Activated CD4-positive, alpha-beta T cell treated with anti-CD3 and anti-CD28 coated beads for 36 hours (primary cell): ENCODE measurements around the gene MSI2. TPM values are rescaled to one million over a fixed set of nuclear protein-coding genes. Genes with fewer than 3 reads are reported as not detected.
A peak's percentile ranks its signal among the peaks of the same experiment; 100 is the strongest.

ENCODE experiments used
- ATAC-seq: fragments of 200-7000 bp; cut with Tn5 transposase; one replicate; pipeline ENCODE4 v1.10.0; 2021; ENCODE audit warnings: mild to moderate bottlenecking, moderate library complexity
- CTCF ChIA-PET: fragments of 350-600 bp; sonication (Branson Sonifier 250); formaldehyde crosslinking; loops from one replicate; lab custom pipeline; 2021; ENCODE audit warnings: antibody characterized with exemption; lab: Charles Lee
- POLR2A ChIA-PET: fragments of 350-600 bp; sonication (Branson Sonifier 250); formaldehyde crosslinking; loops from one replicate; lab custom pipeline; 2021; ENCODE audit warnings: antibody characterized with exemption, inconsistent platforms; lab: Charles Lee
- DNase-seq: peaks from one replicate; pipeline ENCODE4 v3.0.0-alpha.2; 2020
- H3K27ac Mint-ChIP-seq: one replicate; pipeline ENCODE4 v1.8.0; 2021; ENCODE audit warnings: mixed read lengths
- H3K27me3 Mint-ChIP-seq: one replicate; pipeline ENCODE4 v1.8.0; 2021; ENCODE audit warnings: mixed read lengths
- H3K36me3 Mint-ChIP-seq: one replicate; pipeline ENCODE4 v1.8.0; 2021; ENCODE audit warnings: low read depth, mixed read lengths
- H3K4me1 Mint-ChIP-seq: one replicate; pipeline ENCODE4 v1.8.0; 2021; ENCODE audit warnings: mixed read lengths
- H3K4me3 Mint-ChIP-seq: one replicate; pipeline ENCODE4 v1.8.0; 2021; ENCODE audit warnings: mild to moderate bottlenecking, moderate library complexity, mixed read lengths
- H3K9me3 Mint-ChIP-seq: one replicate; pipeline ENCODE4 v1.8.0; 2021; ENCODE audit warnings: low read depth, mixed read lengths
- intact Hi-C, 2 experiments: fragments of 100-400 bp; cut with DNase I in 1 of 2; cut with micrococcal nuclease in 1 of 2; formaldehyde crosslinking; loops; one replicate each; pipeline versions ENCODE4 v1.14.2 to v1.15.1; 2022 to 2024; cut with DNase I, micrococcal nuclease
- total RNA-seq, 2 experiments: library from RNA; stranded (reverse); gene quantifications; one replicate each; pipeline ENCODE4 v1.2.3, GENCODE V29; 2021

Gene MSI2
- total RNA-seq, 2 experiments from 2014 or later: 55.3 to 57.2 TPM

DNA sequence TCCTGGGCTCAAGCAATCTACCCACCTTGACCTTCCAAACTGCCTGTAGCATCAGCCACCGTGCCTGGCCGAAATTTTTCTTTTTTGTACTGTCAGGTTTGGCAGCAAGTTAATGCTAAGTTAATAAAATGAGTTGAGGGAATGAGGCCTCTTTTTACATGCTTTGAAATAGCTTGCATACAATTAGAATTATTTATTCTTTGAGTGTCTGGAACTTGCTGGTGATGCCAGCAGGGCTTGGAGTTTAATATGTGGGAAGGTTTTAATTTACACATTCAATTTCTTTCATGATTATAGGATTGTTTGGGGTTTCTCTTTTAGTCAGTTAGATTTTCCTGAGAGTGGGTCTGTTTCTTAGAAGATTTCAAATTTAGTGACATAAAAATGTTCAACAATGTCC lies 31.2 kb upstream of the MSI2 start:
- H3K9me3 Mint-ChIP-seq: peaks cover 7% of the 10 kb centered on the region
- no peak overlapping the region for H3K4me3 Mint-ChIP-seq
- no peaks in the 10 kb centered on the region for H3K36me3 Mint-ChIP-seq
- H3K27ac Mint-ChIP-seq: no peak overlapping the region
- H3K27me3 Mint-ChIP-seq: peaks cover 8% of the 10 kb centered on the region
- no peaks in the 10 kb centered on the region for H3K4me1 Mint-ChIP-seq
- intact Hi-C loops: loop anchor here in 1 of 2 experiments (5.0 kb wide), 1 partner anchor 88 kb away; no protein-coding TSS in a partner anchor
- CTCF ChIA-PET: no interaction called here
- DNase-seq: no peak
- ATAC-seq: no peak
- POLR2A ChIA-PET: no interaction called here

DNA sequence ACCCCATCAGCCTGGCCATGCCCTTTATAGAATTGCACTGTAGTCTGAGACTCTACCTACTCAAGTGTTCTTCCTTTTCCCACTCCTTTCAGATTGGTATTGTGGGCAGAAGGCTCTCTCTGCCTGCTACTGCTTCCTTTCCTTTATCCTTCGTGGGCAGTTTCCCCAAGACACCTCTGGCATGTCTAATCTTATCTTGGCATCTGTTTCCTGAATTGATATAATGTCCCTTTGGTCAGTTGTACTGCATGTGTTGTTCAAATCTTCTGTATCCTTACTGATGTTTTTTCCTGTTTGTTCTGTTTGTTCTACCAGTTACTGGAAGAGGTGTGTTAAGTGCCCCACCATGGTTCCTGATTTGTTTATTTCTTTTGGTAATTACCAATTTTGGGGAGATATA lies 29.5 kb upstream of the MSI2 start:
- ChIA-PET POLR2A (no interaction called here), CTCF (interaction anchor here (2.6 kb wide), 1 partner anchor 17 kb away, joined by 12 read pairs; no protein-coding TSS in a partner anchor)
- intact Hi-C loops: loop anchor here in 1 of 2 experiments (5.0 kb wide), 1 partner anchor 89 kb away; no protein-coding TSS in a partner anchor
- peaks cover 5% of the 10 kb centered on the region for H3K9me3 Mint-ChIP-seq
- no peak overlapping the region for H3K27ac Mint-ChIP-seq
- H3K27me3 Mint-ChIP-seq: peaks cover 8% of the 10 kb centered on the region
- DNase-seq (no peak), ATAC-seq (no peak)
- no peaks in the 10 kb centered on the region for H3K36me3 Mint-ChIP-seq
- H3K4me1 Mint-ChIP-seq: no peaks in the 10 kb centered on the region
- H3K4me3 Mint-ChIP-seq: no peak overlapping the region

DNA sequence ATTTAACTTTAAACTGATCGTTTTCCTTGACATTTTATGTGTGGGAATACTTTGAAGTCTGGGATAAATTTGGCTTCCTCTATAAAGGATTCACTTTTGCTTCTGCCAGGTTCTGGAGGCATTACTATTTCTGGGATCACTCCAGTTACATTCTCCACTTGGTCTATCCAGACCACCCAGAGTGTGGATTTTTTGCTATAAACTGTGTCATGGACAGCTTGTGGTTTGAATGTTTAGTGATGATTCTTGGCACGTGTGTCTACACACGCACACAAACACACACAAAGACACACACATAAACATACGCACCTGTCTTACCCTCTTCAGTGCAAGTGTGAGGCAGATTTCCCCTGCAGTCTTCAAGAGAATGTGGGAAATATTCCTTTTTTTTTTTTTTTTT lies 27.4 kb upstream of the MSI2 start:
- ATAC-seq (no peak), DNase-seq (no peak)
- H3K4me1 Mint-ChIP-seq: no peaks in the 10 kb centered on the region
- peaks cover 16% of the 10 kb centered on the region for H3K27me3 Mint-ChIP-seq
- POLR2A ChIA-PET: no interaction called here
- no peak overlapping the region for H3K4me3 Mint-ChIP-seq
- no peaks in the 10 kb centered on the region for H3K9me3 Mint-ChIP-seq
- intact Hi-C loops: loop anchor here in 1 of 2 experiments (5.0 kb wide), 1 partner anchor 92 kb away; no protein-coding TSS in a partner anchor
- H3K27ac Mint-ChIP-seq: no peak overlapping the region
- no peaks in the 10 kb centered on the region for H3K36me3 Mint-ChIP-seq
- CTCF ChIA-PET: interaction anchor here (0.9 to 2.6 kb wide), 2 partner anchors 13 to 15 kb away, joined by 3 to 12 read pairs; no protein-coding TSS in a partner anchor

DNA sequence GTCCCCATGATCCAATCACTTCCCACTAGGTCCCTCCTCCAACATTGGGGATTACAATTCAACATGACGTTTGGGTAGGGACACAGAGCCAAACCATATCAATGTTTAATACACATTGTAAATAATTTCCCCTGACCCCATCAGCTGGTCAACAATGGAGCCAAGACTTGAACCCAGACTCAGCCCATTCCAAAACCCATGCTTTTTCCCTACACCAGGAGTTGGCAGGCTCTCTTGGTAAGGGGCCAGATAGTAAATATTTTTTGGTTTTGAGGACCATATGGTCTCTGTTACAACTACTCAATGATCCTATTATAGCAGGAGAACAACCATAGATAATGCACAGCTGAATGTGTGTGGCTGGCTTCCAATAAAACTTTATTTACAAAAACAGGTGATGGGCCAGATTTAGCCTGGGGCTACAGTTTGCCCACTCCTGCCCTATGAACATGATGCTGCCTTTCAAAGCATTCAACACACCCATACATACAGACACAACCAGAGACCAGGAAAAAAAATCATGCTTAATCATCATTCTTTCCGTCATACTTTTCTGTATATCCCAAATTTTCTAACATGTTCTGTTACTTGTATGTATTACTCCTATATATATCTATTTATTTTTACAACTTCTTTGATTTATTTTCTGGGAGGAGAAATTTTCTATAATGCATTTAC lies 22.1 kb upstream of the MSI2 start:
- intact Hi-C loops: no loop called here
- H3K27me3 Mint-ChIP-seq: peaks cover 12% of the 10 kb centered on the region
- ChIA-PET CTCF (interaction anchor here (1.7 kb wide), 1 partner anchor 9 kb away, joined by 6 read pairs; no protein-coding TSS in a partner anchor), POLR2A (no interaction called here)
- no peaks in the 10 kb centered on the region for H3K4me1 Mint-ChIP-seq
- H3K36me3 Mint-ChIP-seq: no peaks in the 10 kb centered on the region
- no peak for ATAC-seq
- no peak overlapping the region for H3K27ac Mint-ChIP-seq
- H3K4me3 Mint-ChIP-seq: no peak overlapping the region
- DNase-seq: no peak
- no peaks in the 10 kb centered on the region for H3K9me3 Mint-ChIP-seq

DNA sequence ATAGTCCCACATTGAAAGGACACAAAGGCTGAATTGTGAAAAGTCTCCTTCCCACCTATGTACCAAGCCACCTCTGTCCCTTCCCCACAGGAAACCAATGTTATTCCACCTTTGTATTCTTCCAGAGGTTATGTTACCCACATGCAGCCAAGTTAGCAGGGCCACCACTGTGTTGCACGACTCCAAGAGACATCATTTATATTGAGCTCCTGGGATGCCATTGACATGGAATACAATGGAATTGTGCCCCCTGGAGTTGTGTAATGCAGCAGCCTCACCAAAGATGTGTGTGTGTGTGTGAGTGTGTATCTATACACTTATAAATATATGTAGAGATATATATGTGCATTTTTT lies 21.6 kb upstream of the MSI2 start:
- Mint-ChIP-seq H3K9me3 (no peaks in the 10 kb centered on the region), H3K36me3 (no peaks in the 10 kb centered on the region), H3K27ac (no peak overlapping the region), H3K27me3 (peaks cover 12% of the 10 kb centered on the region), H3K4me1 (no peaks in the 10 kb centered on the region), H3K4me3 (no peak overlapping the region)
- ATAC-seq (no peak), DNase-seq (no peak)
- intact Hi-C loops: no loop called here
- ChIA-PET POLR2A (no interaction called here), CTCF (interaction anchor here (1.7 kb wide), 1 partner anchor 9 kb away, joined by 6 read pairs; no protein-coding TSS in a partner anchor)

DNA sequence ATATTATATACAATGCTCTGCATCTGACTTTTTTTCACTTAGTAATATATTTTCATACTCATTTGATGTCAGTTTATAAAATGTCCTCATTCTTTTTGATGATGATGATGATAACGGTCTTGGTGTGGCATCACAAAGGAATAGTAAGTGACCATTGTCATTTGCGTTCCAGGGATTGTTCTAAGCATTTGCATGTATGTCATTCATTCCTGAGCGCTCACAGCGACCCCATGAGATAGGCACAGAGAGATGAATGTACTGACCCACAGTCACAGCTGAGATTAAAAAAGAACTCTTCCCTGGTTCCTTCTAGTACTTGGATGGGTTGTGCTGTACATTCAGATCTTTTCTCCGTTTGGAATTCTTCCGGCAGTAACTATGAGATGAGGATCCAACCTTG lies 21.2 kb upstream of the MSI2 start:
- Mint-ChIP-seq H3K9me3 (no peaks in the 10 kb centered on the region), H3K27me3 (peaks cover 12% of the 10 kb centered on the region), H3K4me3 (no peak overlapping the region), H3K4me1 (no peaks in the 10 kb centered on the region), H3K36me3 (no peaks in the 10 kb centered on the region), H3K27ac (no peak overlapping the region)
- no peak for DNase-seq
- no peak for ATAC-seq
- ChIA-PET CTCF (interaction anchor here (1.7 kb wide), 1 partner anchor 8 kb away, joined by 6 read pairs; no protein-coding TSS in a partner anchor), POLR2A (no interaction called here)
- intact Hi-C loops: no loop called here

DNA sequence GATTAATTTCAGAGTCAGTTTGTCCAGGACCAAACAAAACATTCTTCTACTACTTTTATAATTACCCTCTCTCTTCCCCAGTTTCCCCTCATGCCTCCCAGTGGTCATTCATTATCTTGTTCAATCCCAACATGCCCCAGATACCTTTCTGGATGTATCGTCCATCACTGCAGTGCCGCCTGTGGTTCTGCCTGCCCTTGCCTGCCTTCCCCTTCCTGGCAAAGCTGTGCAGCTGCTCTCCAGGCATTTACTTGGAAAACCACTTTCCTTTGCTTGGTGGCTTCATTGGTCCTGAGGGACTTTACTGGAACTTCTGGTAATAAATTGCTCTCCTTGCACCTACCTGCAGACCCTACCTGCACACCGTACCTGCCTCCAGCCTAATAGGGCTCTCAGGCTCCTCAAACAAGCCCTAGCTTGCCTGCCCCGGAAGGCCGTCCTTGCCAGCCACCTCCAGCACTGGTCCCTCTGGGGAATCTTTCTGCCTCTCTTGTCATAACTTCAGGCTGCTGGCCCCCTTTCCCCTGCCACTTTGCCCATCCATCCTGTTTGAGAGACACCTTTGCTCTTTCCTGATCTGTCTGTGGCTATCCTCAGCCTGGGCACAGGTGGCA lies 19.5 kb upstream of the MSI2 start:
- Mint-ChIP-seq H3K4me1 (no peaks in the 10 kb centered on the region), H3K9me3 (no peaks in the 10 kb centered on the region), H3K27ac (no peak overlapping the region), H3K36me3 (no peaks in the 10 kb centered on the region), H3K4me3 (no peak overlapping the region), H3K27me3 (peaks cover 12% of the 10 kb centered on the region)
- DNase-seq (no peak), ATAC-seq (no peak)
- CTCF ChIA-PET: interaction anchor here (0.6 kb wide), 1 partner anchor 1282 kb away, joined by 3 read pairs; no protein-coding TSS in a partner anchor
- intact Hi-C loops: no loop called here
- POLR2A ChIA-PET: no interaction called here

DNA sequence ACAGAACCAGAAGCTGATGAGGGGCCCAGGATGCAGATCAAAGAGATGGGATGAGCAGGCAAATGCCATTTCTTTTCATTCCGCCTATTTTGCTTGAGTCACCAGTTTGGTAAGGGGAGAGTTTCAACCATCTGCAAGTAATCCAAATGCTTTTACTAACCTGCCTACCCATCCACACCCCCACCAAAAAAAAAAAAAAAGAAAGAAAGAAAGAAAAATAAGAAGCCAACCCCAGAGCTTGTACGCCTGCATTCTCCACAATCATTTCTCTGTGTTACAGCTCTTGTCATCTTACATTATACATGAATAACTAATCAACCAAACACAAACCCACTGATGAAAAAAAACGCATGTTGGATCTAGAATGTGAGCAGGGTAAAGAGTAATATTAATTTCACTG lies 15.7 kb upstream of the MSI2 start:
- Mint-ChIP-seq H3K4me3 (no peak overlapping the region), H3K36me3 (no peaks in the 10 kb centered on the region), H3K27ac (no peak overlapping the region), H3K9me3 (no peaks in the 10 kb centered on the region), H3K27me3 (peaks cover 6% of the 10 kb centered on the region), H3K4me1 (peaks cover 4% of the 10 kb centered on the region)
- ChIA-PET POLR2A (no interaction called here), CTCF (no interaction called here)
- ATAC-seq: no peak
- no peak for DNase-seq
- intact Hi-C loops: loop anchor here in 1 of 2 experiments (5.0 to 10.0 kb wide), 2 partner anchors 274 to 432 kb away; no protein-coding TSS in a partner anchor

DNA sequence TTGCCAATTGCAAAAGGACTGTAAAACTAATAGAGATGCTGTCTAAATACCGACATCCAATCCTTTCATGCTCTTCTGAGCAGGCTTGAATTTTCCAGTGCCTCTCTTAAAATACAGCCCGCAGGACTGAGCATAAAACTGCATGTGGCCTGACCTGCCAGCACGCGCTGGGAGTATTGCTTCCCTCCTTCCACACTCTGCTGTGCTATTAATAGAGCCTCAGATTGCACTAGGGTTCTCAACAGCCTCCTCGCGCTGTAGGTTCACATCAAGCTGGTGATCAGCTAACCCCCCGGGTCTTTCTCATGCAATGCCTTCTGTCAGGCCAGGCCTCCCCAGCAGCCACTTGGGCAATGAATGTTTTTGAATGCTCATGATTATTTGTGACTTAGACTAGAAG lies 14.2 kb upstream of the MSI2 start:
- Mint-ChIP-seq H3K27ac (no peak overlapping the region), H3K27me3 (peaks cover 3% of the 10 kb centered on the region), H3K36me3 (no peaks in the 10 kb centered on the region), H3K9me3 (no peaks in the 10 kb centered on the region), H3K4me1 (peaks cover 4% of the 10 kb centered on the region), H3K4me3 (no peak overlapping the region)
- ATAC-seq (no peak), DNase-seq (no peak)
- intact Hi-C loops: loop anchor here (2.0 to 10.0 kb wide), 4 partner anchors 161 to 430 kb away; no protein-coding TSS in a partner anchor
- CTCF ChIA-PET: interaction anchor here (1.1 to 4.4 kb wide), 11 partner anchors 26 to 591 kb away, joined by 3 to 56 read pairs (median 7); no protein-coding TSS in a partner anchor
- POLR2A ChIA-PET: no interaction called here

DNA sequence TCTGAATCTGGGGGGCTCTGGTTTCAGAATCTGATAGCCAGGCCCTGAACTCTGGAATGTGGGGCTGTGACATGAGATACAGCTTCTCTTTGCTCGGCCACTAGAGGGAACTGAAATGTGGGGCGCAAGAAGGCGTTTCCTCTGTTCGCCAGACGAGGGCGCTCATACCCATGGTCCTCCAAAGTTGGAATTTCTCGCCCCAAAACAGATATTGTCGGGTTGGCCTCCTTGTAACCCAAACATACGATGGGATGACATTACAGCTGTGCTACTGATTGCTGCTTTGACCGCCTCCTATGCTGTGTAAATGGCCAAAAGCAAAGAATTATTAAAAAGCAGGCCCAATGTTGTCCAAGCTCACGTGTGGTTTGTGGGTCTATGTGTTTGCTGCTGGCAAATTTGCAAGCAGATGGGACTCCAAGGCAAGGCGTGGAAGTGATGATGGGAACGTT lies 13.1 kb upstream of the MSI2 start:
- Mint-ChIP-seq H3K27me3 (peaks cover 2% of the 10 kb centered on the region), H3K36me3 (no peaks in the 10 kb centered on the region), H3K9me3 (no peaks in the 10 kb centered on the region), H3K4me1 (peaks cover 4% of the 10 kb centered on the region), H3K4me3 (no peak overlapping the region), H3K27ac (peak overlapping the region; percentile 29)
- POLR2A ChIA-PET: interaction anchor here (0.7 to 1.3 kb wide), 3 partner anchors 198 to 590 kb away, joined by 3 read pairs; no protein-coding TSS in a partner anchor
- intact Hi-C loops: loop anchor here (1.0 to 10.0 kb wide), 9 partner anchors 112 to 590 kb away; no protein-coding TSS in a partner anchor
- CTCF ChIA-PET: interaction anchor here (0.6 to 4.4 kb wide), 91 partner anchors 9 to 872 kb away, joined by 3 to 56 read pairs (median 4); partner anchors contain the start of gene MSI2
- ATAC-seq (peak; percentile 83), DNase-seq (peak; percentile 87)

DNA sequence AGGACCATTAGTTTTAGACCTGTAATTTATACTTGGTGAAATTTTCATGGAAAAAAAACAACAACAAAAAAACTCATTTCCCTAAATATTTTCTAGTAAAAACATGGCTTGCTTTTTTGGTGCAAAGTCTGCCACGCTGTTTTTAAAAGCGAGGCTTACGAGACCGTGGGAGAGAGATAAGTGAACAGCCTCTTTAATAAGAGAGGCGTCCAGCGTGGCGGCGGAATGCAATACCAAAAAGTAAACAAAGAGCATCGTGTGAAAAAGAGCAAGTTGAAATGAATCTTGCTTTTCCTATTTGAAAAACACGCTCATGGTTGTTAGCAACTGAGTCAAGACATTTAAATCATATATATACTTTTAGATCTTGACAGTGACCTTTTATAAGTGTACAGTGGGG lies 10.5 kb upstream of the MSI2 start:
- peaks cover 4% of the 10 kb centered on the region for H3K4me1 Mint-ChIP-seq
- ChIA-PET CTCF (interaction anchor here (4.4 kb wide), 1 partner anchor 426 kb away, joined by 56 read pairs; no protein-coding TSS in a partner anchor), POLR2A (no interaction called here)
- intact Hi-C loops: loop anchor here in 1 of 2 experiments (10.0 kb wide), 1 partner anchor 269 kb away; no protein-coding TSS in a partner anchor
- DNase-seq (no peak), ATAC-seq (no peak)
- no peaks in the 10 kb centered on the region for H3K9me3 Mint-ChIP-seq
- H3K36me3 Mint-ChIP-seq: no peaks in the 10 kb centered on the region
- no peak overlapping the region for H3K27ac Mint-ChIP-seq
- no peak overlapping the region for H3K4me3 Mint-ChIP-seq
- peaks cover 2% of the 10 kb centered on the region for H3K27me3 Mint-ChIP-seq
